HS-5 (cell line): ENCODE measurements around the gene SUCNR1.
A peak's percentile ranks its signal among the peaks of the same experiment; 100 is the strongest.
"Not testable (repeated sequence)": the region's sequence is repeated elsewhere in the genome, so short reads cannot be mapped to it uniquely, and the experiment has no call there.

Source experiments
- DNase-seq: peaks from one replicate; pipeline ENCODE4 v3.0.0-alpha.2; 2012; ENCODE audit warnings: low read depth

SUCNR1 gene, protein sequence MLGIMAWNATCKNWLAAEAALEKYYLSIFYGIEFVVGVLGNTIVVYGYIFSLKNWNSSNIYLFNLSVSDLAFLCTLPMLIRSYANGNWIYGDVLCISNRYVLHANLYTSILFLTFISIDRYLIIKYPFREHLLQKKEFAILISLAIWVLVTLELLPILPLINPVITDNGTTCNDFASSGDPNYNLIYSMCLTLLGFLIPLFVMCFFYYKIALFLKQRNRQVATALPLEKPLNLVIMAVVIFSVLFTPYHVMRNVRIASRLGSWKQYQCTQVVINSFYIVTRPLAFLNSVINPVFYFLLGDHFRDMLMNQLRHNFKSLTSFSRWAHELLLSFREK

DNA sequence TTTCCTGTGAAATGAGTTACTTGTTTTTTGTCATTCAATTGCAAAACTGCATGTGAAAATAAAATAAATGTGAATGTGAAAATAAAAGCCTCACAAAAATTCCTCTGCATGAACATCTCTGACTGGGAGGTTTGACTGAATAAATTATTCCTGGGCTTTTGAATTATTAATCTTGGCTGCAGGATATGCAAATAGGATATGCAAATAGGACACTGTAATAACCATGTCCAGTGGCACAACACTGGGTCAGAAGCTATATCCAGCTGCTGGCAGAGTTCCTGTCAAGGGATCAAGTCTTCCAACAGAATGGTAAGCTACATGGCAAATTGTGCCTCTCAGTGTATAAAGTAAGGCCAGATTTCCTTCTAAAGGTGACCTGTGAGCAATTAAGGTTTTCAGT is at the start of gene SUCNR1:
Gene SUCNR1, plus strand, starts transcription at position 246 of the 400 bp plus-strand sequence. CDS start 6,250 bp downstream, outside the sequence.
- no peak for DNase-seq

DNA sequence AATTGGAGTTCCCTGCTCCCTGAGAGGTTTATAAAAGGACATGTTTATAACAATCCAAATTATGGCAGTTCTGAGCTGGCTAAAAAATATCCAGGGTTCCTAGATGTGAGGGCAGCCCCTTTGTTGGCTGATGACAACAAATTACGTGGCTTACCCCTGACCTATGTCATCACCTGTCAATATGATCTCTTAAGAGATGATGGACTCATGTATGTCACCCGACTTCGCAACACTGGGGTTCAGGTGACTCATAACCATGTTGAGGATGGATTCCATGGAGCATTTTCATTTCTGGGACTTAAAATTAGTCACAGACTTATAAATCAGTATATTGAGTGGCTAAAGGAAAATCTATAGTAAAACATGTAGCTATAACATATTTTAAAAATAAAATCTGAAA is 45.6 kb upstream of the SUCNR1 start:
- peak; percentile 44 for DNase-seq

DNA sequence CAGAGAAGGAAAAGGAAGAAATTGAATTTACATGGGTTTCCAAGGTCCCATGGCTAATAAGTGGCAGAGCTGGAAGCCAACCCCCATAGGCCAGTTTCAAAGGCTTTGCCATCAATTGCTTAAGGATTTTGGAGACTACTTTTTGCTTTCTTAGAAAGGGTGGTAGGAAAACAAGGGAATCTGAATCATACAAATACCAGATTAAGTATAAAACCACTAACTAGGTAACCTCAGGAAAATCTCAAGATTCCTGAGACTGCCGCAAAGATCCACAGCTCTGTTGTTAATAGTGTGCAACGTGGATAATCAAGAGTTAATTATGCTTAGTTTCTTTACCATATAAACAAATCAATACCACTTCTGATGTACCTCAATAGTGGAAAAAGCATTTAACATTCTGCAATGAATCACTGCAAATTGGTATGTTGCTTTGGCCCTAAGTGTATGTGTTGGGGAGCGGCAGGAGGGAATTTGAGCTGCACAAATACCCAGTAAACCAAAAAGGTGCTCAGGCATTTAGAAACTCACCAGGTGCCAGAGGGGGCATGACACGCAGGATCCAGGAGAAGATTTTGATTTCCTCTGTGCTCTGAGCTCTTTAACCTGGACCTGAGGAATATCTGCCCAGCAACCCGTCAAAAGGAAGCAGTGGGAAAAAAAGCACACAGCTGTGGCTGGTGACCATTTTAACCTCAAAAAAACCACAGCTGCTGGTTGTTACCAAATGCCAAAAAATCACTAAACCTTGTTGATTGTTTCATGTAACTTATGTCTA is 37.5 kb upstream of the SUCNR1 start:
- DNase-seq = no peak

DNA sequence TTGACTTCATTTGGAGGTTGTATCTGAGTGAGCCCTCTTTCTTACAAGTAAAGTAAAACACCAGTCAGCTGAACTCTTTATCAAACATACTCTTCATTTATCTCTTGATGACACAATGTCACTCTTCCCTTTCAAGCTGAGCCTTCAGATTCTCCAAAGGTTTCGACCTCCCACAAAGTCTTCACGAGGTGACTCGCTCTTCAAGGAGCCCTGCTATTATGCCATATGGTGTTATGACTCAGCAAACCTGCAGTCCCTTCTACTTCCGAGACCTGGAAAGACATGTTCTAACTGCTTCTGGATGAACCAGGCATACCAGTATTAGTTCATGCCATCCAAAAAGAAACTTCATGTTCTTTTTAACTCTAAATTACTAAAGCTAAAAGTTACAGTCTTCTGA is 36.4 kb upstream of the SUCNR1 start:
- peak; percentile 82 for DNase-seq

DNA sequence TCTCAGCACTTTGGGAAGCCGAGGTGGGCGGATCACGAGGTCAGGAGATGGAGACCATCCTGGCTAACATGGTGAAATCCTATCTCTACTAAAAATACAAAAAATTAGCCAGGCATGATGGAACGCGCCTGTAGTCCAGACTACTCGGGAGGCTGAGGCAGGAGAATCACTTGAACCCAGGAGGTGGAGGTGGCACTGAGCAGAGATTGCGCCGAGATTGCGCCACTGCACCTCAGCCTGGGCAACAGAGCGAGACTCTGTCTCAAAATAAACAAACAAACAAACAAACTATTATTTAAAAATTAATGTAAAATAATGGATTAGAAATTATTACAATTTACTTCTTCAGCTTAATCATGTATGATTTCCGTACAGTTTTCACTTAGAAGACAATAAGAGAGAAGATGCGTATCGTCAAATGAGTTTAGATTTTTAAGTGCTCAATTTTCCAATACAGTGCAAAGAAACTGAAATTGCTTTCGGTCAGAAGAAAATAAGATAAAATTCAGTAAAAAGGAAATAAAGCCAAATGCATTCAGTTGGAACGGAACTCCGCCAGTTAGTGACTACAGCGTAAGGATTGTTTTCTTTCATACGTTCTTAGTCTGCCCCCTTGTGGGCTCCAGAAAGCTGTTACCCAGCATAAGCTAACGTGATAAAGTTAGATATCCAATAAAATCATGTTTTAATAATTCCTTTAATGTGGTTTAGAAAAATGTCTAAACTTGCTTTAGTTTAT is 34.7 kb upstream of the SUCNR1 start:
- DNase-seq = peak; percentile 57

DNA sequence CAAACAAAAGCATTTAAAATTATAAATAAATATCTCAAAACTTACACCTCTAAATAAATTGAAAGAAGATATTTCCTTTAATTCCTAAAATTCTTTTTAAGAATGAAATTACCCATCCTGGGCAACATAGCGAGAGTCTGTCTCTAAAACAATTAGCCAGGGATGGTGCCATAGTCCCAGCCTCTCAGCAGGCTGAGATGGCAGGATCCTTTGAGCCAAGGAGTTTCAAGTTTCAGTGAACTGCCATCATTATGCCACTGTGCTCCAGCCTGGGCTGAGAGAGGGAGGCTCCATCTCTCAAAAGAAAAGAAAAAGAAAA is 34.2 kb upstream of the SUCNR1 start:
- DNase-seq = no peak

DNA sequence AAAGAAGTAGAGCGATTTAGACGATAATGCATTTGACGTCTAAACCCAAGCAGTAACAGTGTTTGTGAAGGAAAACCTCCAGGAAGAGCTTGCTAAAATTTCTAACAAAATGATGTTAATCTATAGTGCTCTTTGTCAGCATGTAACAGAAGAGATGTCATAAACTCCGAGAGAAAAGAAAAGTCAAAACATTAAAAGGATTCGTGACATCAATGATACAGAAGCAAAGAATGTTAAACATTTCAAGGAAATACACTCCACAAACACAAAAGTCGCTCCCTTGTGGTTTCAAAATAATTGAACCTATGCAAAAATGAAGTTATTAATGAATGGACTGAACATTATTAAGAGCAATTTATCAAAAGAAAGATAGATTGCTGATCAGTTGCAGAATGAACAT is 31.6 kb upstream of the SUCNR1 start:
- DNase-seq = no peak

DNA sequence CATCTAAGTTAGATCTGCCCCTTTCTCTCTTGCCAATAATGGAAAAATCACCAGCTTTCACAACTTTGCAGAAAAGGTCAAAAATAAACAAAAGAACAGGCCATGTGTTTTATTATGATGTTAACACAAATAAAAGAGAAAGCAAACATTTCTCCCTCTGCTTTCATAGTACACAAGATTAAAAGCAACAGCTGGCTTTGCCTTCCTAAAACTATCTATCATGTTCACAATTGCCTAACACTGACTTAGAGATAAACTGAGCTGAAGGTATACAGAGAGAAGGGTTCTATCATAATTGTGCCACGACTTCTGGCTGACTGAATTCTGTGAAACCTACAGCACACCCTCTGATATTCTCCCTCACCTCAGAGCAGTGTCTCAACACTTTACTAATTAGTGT is 30.2 kb upstream of the SUCNR1 start:
- no peak for DNase-seq

DNA sequence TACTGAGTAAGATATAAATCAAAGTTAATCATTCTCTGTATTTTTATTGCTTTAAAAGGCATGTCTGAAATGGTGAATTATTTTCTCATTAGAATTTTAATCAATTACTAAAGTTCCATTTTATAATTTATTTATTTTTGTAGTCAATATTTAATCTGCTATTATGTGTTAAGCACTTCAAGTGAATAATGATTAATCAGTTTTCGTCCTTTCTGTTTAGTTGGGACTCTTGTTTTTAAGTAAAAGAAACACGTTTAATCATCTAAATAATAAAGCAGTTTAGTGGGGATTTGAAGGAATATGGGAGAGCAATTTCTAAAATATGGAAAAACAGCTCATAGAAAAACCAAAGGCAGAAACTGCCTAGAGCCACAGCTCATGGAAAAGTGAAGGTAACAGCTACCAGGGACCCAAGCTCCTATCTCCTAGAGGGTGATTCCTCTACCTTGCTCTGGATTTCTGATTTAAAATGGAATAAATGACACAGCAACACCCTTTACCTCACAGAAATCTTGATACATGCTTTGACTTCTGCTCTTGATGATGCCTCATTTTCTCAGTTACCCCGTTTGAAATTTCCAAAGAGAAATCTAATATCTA is 28.0 kb upstream of the SUCNR1 start:
- DNase-seq = no peak

DNA sequence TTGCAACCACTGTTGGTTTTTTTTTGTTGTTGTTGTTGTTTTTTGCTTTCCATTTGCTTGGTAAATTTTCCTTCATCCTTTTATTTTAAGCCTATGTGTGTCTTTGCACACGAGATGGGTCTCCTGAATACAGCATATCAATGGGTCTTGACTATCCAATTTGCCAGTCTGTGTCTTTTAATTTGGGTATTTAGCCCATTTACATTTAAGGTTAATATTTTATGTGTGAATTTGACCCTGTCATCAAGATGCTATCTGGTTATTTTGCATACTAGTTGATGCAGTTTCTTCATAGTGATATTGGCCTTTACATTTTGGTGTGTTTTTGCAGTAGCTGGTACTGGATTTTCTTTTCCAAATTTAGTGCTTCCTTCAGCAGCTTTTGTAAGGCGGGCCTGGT is 23.4 kb upstream of the SUCNR1 start:
- DNase-seq = not testable (repeated sequence)

DNA sequence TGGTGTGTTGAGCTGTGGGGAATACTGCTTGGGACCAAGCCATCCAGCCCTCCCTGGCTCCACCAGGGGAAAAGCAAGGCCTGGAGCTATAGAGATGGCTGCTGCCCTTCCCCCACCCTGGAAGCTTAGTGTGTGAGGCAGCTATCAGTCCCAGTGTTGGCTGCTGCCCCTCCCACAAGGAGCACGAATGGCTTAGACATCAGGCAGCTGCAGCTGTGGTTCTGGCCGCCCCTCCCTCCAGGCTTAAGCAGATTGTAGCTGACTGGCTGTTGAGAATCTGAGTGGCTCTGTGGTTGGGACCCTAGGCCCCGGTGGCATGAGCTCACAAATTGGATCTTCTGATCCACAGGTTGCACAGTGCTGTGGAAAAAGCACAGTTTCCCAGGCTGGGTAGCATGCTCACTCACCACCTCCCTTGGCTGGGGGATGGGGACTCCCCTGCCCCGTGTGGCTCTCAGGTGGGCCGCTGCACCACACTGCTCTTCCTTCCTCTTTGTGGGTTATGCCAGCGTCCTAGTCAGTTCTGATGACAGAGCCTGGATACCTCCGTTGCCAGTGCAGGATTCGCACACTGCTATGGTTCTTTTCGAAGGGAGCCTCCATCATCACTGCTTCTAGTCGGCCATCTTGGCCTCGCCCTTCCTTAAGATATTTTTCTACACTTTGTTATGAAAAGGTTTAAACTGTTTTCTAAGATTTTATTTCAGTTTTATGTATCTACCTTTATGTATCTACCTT is 21.2 kb upstream of the SUCNR1 start:
- DNase-seq = no peak

DNA sequence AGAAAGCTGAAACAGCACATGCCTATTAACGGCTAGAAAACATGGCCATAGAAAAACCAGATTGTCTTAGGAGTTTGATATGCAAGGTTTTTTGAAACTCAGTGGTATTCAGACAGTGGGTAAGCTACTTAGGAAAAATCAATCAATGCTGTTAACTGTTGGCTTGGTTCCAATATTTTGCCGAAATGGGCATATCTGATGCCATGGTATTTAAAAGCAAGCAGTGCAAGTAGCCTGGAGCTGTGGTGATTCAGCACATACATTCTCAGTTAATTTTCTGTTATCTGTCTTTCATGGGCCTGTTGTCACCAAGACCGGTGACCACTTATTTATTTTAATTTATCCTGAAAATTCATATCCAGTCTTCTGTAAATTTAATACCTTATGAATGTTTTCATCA is 17.3 kb upstream of the SUCNR1 start:
- DNase-seq = no peak

DNA sequence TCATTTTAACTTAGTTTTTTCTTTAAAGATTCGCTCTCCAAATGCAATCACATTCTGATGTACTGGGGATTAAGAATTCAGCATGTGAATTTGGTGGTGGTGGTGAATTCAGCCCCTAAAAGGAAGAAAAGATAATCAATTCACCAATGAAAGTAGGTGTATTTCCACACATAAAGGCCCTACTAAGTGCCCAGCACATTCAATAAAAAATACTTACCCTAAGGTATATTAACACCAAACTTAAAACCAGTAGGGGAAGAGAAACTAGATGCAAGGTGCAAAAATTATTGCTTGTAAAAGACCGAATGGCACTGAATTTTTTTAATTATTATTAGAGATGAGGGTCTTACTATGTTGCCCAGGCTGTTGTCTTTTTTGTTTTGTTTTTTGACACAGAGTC is 16.8 kb upstream of the SUCNR1 start:
- no peak for DNase-seq

DNA sequence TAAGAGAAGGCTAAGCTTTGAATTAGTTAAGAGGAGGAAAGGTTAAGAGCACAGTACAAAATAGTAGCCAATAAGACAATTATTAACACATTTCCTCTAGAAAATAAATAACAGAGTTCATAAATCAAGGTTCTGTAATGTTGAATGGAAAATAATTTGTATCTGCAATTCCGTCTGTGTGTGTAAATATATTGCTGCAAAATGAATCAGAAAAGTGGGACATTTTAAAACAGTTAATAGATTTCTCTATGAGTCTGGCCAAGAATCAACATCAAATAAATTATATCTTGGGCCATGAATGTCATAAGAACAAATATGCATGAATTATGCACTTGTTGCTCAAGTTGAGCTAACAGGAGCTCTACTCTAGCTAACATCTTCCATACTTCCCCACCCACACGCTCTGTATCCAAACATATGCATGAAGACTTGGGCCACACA is 14.2 kb upstream of the SUCNR1 start:
- no peak for DNase-seq

DNA sequence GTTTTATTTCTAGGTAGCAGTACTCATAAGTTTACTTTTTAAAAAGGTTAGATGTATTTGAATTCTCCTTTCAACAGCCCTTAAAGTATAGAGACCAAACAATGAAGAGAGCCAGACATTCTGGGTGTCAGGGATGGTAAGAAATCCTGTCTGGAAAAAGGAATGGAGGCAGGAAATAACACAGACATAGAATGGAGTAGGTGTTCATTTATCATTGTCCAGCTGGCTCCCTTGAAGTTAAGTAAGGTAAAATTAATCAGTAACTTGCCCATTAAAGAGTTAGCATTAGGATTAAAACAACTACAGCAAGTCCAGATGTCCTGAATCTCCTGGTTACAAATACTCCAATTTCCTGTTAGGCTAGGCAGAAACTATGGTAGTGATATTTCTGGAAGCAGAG is 13.5 kb upstream of the SUCNR1 start:
- no peak for DNase-seq

DNA sequence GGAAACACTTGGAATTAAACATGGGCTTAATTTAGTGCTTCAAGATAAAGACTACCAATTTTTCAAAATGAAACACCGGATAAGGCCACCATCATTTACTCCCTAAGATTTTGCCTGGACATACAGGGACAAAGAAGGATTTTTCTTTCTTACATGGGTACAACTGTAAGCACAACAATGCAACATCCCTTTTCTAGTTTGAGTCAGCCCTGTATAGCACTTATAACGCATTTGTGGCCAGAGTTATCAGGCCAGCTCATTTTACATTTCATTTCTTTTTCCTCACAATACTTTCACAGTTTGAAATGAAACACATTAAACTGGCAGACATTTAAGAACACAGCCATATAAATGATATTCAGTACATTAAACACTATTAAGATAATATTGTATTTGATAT is 9.8 kb upstream of the SUCNR1 start:
- DNase-seq = no peak

DNA sequence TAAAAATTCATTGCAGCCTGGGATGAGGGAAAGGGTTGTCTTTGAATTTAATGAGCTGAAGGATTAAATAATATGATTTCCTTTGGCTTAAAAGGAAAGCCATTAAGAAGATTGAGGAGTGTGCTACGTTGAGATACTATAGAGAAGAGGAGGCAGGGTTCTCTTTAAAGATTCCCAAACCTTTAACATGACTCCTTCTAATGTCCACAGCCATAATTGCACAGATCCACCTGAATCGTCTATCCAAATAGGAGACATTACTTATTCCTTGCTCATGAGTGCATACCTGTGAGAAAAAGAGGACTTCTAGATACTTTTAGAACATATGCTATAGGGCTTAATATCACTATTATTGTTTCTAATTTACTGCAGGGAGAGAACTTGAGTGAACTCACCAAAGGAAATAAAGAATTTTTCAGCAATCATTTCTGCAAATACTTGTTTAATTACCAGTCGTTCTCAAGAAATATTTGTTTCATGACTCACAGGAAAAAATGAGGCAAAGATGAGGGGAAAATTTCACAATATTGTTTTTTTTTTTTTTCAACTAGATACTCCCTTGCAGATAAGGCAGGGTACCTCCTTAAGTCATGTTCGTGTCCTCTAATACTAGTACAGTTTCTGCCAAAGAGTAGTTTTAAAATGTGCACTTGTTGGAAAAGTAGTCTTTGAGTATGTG is 8.9 kb upstream of the SUCNR1 start:
- DNase-seq = peak; percentile 83

DNA sequence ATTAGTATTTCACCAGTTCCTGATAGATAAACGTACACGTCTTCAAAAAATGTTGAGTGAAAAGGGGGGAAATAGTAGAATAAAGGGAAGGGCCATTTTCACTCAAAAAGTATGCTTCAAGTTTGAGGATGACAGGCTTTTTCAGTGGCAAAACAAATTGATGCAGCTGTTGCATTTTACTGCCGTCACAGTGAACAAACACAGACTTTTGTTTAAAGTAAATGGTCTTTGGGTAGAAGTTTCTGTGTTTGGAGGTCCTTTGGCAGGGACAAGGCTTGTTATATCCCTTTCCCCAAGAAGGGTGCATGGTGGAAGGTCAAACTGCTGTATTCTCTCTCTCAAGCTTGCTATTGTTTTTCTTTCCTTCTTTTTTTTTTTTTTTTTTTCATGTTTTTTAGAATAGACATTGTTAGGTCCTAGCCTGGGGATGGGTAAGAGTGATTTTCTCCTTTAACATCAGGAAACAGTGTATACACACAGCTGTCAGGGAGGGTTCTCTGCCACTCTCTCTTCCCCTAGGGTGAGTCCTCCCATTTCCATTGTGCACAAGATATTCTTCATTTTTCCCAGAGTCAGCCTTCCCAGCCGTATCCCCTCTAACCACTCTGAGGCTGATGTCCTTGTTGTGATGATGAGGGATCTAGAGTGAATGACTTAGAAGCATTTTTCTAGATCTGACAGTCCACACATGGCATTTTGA is 6.6 kb upstream of the SUCNR1 start:
- DNase-seq = no peak

DNA sequence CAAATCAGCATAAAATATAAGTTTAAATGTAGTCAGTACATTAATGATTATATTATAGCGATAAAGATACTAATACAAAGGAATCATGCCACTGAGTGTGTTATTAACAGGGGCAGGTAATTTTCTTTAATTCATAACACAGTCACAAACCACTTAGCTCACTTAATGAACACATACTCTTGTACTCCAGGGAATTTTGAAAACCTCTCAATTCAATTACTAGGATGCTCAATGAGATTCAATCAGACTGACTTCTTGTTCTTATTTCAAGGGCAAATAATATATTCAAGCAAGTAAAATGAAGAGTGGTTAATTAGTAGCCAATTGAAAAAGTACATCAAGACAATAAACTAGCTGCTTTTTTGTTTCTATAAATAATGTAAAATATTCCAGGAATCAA is 5.8 kb upstream of the SUCNR1 start:
- no peak for DNase-seq

DNA sequence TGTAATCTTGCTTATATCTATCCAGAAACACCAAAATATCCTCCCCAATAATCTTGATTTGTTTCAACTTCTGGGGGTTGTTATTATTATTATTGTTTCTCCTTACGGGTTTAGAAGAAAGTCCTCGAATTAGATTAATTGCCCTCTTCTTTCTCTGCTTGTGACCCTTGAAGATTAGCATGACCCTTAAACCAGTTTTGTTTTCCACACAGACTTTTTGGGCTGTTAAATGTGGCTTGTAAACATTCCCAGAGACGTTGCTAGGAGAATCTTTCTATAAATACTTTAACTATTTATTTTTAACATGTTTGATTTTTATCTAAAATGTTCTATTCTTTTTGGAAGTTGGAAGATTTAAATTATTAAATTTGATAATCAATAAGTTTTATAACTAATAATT is 4.3 kb upstream of the SUCNR1 start:
- DNase-seq = no peak
